NB4 (cell line): ENCODE measurements around the gene KLHDC8A.

Experiments
- CTCF ChIP-seq: IDR thresholded peaks from one replicate; pipeline ENCODE4 v1.5.1; 2012; ENCODE audit warnings: low read depth, low read length
- POLR2A ChIP-seq: IDR thresholded peaks from 2 replicates; pipeline ENCODE4 v1.6.1; 2011; ENCODE audit warnings: mild to moderate bottlenecking; ENCODE audit not compliant: insufficient read length; ENCODE audit errors: extremely low read depth

GRCh38 chr1:205313563-205314308 is 43.0 kb downstream of the KLHDC8A start:
- TF ChIP-seq CTCF (no peak), POLR2A (no peak)
